NB4 (cell line): ENCODE measurements around the gene CBR3.
A peak's percentile ranks its signal among the peaks of the same experiment; 100 is the strongest.

Source experiments
- DNase-seq: peaks from one replicate; pipeline ENCODE4 v3.0.0; 2010; ENCODE audit warnings: low read depth
- H3K4me3 ChIP-seq: one replicate; pipeline ENCODE4 v1.5.1; 2011; ENCODE audit warnings: mild to moderate bottlenecking, low read depth, low read length, moderate library complexity
- CTCF ChIP-seq: IDR thresholded peaks from one replicate; pipeline ENCODE4 v1.5.1; 2012; ENCODE audit warnings: low read depth, low read length
- MAX ChIP-seq: IDR thresholded peaks from 2 replicates; pipeline ENCODE4 v1.6.1; 2011; ENCODE audit warnings: low read depth, low read length
- MYC ChIP-seq: IDR thresholded peaks from 2 replicates; pipeline ENCODE4 v1.6.1; 2011; ENCODE audit warnings: low read depth, low read length
- POLR2A ChIP-seq: IDR thresholded peaks from 2 replicates; pipeline ENCODE4 v1.6.1; 2011; ENCODE audit warnings: mild to moderate bottlenecking; ENCODE audit not compliant: insufficient read length; ENCODE audit errors: extremely low read depth

CBR3 gene

GRCh38 chr21:36147911-36148310, 13.0 kb downstream of the CBR3 start:
- H3K4me3 ChIP-seq: no peak overlapping the region
- no peak for DNase-seq
- TF ChIP-seq MAX (no peak), MYC (no peak), POLR2A (no peak), CTCF (no peak)

GRCh38 chr21:36148886-36149285, 14.0 kb downstream of the CBR3 start:
- H3K4me3 ChIP-seq: no peak overlapping the region
- no peak for DNase-seq
- no peak for TF ChIP-seq CTCF
- no peak for TF ChIP-seq MYC
- no peak for TF ChIP-seq MAX

GRCh38 chr21:36149788-36150711, 15.2 kb downstream of the CBR3 start:
- DNase-seq: peak; percentile 94
- peak overlapping the region; percentile 47 for H3K4me3 ChIP-seq
- TF ChIP-seq MYC (peak; percentile 55; the same call in 1 of the 2 replicates), POLR2A (peak; percentile 82), MAX (peak; percentile 29; the same call in 1 of the 2 replicates), CTCF (no peak)

GRCh38 chr21:36155603-36156338, 20.9 kb downstream of the CBR3 start:
- H3K4me3 ChIP-seq: peak overlapping the region; percentile 54
- no peak for DNase-seq
- peak; percentile 79 for TF ChIP-seq POLR2A
- TF ChIP-seq MAX: no peak

- peak; percentile 97 for DNase-seq
- TF ChIP-seq POLR2A (no peak), MYC (no peak; the same call in 1 of the 2 replicates), CTCF (no peak)
- peak overlapping the region; percentile 86 for H3K4me3 ChIP-seq
Observed at GRCh38 chr21:36156339-36156814, 21.5 kb downstream of the CBR3 start.
